Naive B cell (primary cell): Measurements from ENCODE around the gene SDK1. TPM values are rescaled to one million over a fixed set of nuclear protein-coding genes. Genes with fewer than 3 reads are reported as not detected.

ENCODE experiments used
- ATAC-seq, 2 donors: fragments of 150-1000 bp; cut with Tn5 transposase; 2 replicates each; pipeline ENCODE4 v1.10.0; 2021; ENCODE audit warnings: low read depth in 2 of 2, mild to moderate bottlenecking in 2 of 2, moderate library complexity in 2 of 2
- DNase-seq: peaks from one replicate; pipeline ENCODE4 v3.0.0; 2022
- H3K27ac Mint-ChIP-seq, 6 donors: one replicate each; pipeline ENCODE4 v1.8.0; 2020 to 2022; ENCODE audit warnings: mild to moderate bottlenecking in 6 of 6, mixed read lengths in 6 of 6, moderate library complexity in 5 of 6, inconsistent platforms in 2 of 6
- H3K27me3 Mint-ChIP-seq, 3 donors: one replicate each; pipeline ENCODE4 v1.8.0; 2021 to 2022; ENCODE audit warnings: mixed read lengths in 3 of 3, mild to moderate bottlenecking in 1 of 3
- H3K36me3 Mint-ChIP-seq, 2 donors: one replicate each; pipeline ENCODE4 v1.8.0; 2020 to 2022; ENCODE audit warnings: mixed read lengths in 2 of 2, inconsistent platforms in 1 of 2, mild to moderate bottlenecking in 1 of 2
- H3K4me1 Mint-ChIP-seq, 3 donors: one replicate each; pipeline ENCODE4 v1.8.0; 2020 to 2022; ENCODE audit warnings: mixed read lengths in 3 of 3, inconsistent platforms in 1 of 3, mild to moderate bottlenecking in 1 of 3, moderate library complexity in 1 of 3
- H3K4me3 Mint-ChIP-seq, 8 donors: one replicate each; pipeline ENCODE4 v1.8.0; 2020 to 2022; ENCODE audit warnings: mild to moderate bottlenecking in 8 of 8, mixed read lengths in 8 of 8, moderate library complexity in 8 of 8, inconsistent platforms in 2 of 8
- H3K9me3 Mint-ChIP-seq, 7 donors: one replicate each; pipeline ENCODE4 v1.8.0; 2020 to 2022; ENCODE audit warnings: mixed read lengths in 7 of 7, mild to moderate bottlenecking in 5 of 7, inconsistent platforms in 2 of 7, moderate library complexity in 1 of 7
- polyA plus RNA-seq, 6 donors: library from polyadenylated mRNA; unstranded; fragments of 300-500 nt; fragmentation: Illumina TruSeq; gene quantifications; one replicate each; pipeline ENCODE4 v1.2.3, GENCODE V29; 2021; ENCODE audit warnings: low read depth in 6 of 6

SDK1 gene
- polyA plus RNA-seq, 6 donors from 2014 or later, result 0.15 to 0.60 (median 0.38) TPM; not detected in 2

- Mint-ChIP-seq H3K36me3 (peaks cover 7 to 8% of the 10 kb centered on the region in 2 donors), H3K27me3 (peaks cover 0 to 8% (median 0%) of the 10 kb centered on the region in 3 donors), H3K4me1 (no peaks in the 10 kb centered on the region), H3K4me3 (no peak overlapping the region), H3K9me3 (peaks cover 3 to 9% (median 5%) of the 10 kb centered on the region in 7 donors), H3K27ac (no peak overlapping the region)
- DNase-seq (no peak), ATAC-seq (no peak)
These were observed 812.2 kb downstream of the SDK1 start for GRCh38 chr7:4113271-4113670.

- peaks cover 0 to 8% (median 0%) of the 10 kb centered on the region in 3 donors for H3K27me3 Mint-ChIP-seq
- DNase-seq (no peak), ATAC-seq (no peak)
- H3K27ac Mint-ChIP-seq, result no peak overlapping the region
- peaks cover 13 to 15% of the 10 kb centered on the region in 2 donors for H3K36me3 Mint-ChIP-seq
- H3K4me3 Mint-ChIP-seq, result no peak overlapping the region
- peaks cover 5 to 14% (median 12%) of the 10 kb centered on the region in 7 donors for H3K9me3 Mint-ChIP-seq
- no peaks in the 10 kb centered on the region for H3K4me1 Mint-ChIP-seq
These were observed 812.9 kb downstream of the SDK1 start for GRCh38 chr7:4113976-4114375.

GRCh38 chr7:4115442-4115841 is 814.4 kb downstream of the SDK1 start:
- no peak for ATAC-seq
- H3K9me3 Mint-ChIP-seq, result peaks cover 13 to 26% (median 24%) of the 10 kb centered on the region in 7 donors
- H3K27me3 Mint-ChIP-seq, result peaks cover 0 to 8% (median 0%) of the 10 kb centered on the region in 3 donors
- no peak overlapping the region for H3K4me3 Mint-ChIP-seq
- H3K36me3 Mint-ChIP-seq, result peaks cover 17 to 23% of the 10 kb centered on the region in 2 donors
- no peaks in the 10 kb centered on the region for H3K4me1 Mint-ChIP-seq
- peak overlapping the region in 1 of 6 donors; percentile 78 for H3K27ac Mint-ChIP-seq
- DNase-seq, result no peak

GRCh38 chr7:4115941-4116610 is 815.0 kb downstream of the SDK1 start:
- Mint-ChIP-seq H3K4me3 (no peak overlapping the region), H3K27me3 (peaks cover 0 to 8% (median 0%) of the 10 kb centered on the region in 3 donors), H3K27ac (no peak overlapping the region), H3K4me1 (no peaks in the 10 kb centered on the region), H3K36me3 (peaks cover 17 to 24% of the 10 kb centered on the region in 2 donors), H3K9me3 (peaks cover 13 to 28% (median 24%) of the 10 kb centered on the region in 7 donors)
- no peak for DNase-seq
- ATAC-seq, result no peak

DNA sequence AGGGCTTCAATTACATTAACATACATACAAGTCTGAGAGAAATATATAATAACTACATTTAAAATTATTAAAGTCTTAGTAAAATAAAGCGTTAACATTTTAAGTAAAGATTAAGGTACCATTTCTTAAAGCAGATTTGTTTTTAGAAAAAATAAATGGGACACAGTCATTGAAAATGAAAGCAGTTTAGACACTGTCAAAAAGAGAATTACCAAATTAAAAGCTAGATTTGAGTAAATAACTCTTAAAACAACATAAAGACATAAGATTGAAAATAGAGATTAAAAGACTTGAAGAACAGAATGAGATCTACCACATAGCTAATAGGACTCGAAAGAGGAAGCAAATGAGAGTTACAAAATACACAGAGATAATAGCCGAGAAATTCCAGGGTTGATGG is 818.8 kb downstream of the SDK1 start:
- H3K4me1 Mint-ChIP-seq, result peaks cover 0 to 4% (median 0%) of the 10 kb centered on the region in 3 donors
- peaks cover 17 to 43% of the 10 kb centered on the region in 2 donors for H3K36me3 Mint-ChIP-seq
- H3K4me3 Mint-ChIP-seq, result no peak overlapping the region
- H3K27me3 Mint-ChIP-seq, result peaks cover 7 to 19% (median 13%) of the 10 kb centered on the region in 3 donors
- peaks cover 18 to 52% (median 33%) of the 10 kb centered on the region in 7 donors for H3K9me3 Mint-ChIP-seq
- H3K27ac Mint-ChIP-seq, result no peak overlapping the region
- ATAC-seq, result no peak
- DNase-seq, result no peak

GRCh38 chr7:4123346-4123745 is 822.3 kb downstream of the SDK1 start:
- Mint-ChIP-seq H3K36me3 (peaks cover 15 to 42% of the 10 kb centered on the region in 2 donors), H3K9me3 (peaks cover 23 to 47% (median 26%) of the 10 kb centered on the region in 7 donors), H3K4me1 (peaks cover 0 to 7% (median 0%) of the 10 kb centered on the region in 3 donors), H3K27me3 (peaks cover 19 to 20% (median 19%) of the 10 kb centered on the region in 3 donors), H3K27ac (no peak overlapping the region), H3K4me3 (no peak overlapping the region)
- ATAC-seq (no peak), DNase-seq (no peak)

- Mint-ChIP-seq H3K4me3 (no peak overlapping the region), H3K9me3 (peaks cover 19 to 42% (median 23%) of the 10 kb centered on the region in 7 donors), H3K27me3 (peaks cover 19 to 21% (median 20%) of the 10 kb centered on the region in 3 donors), H3K4me1 (peaks cover 0 to 7% (median 0%) of the 10 kb centered on the region in 3 donors), H3K36me3 (peaks cover 11 to 37% of the 10 kb centered on the region in 2 donors), H3K27ac (no peak overlapping the region)
- ATAC-seq (no peak), DNase-seq (no peak)
These were observed 822.8 kb downstream of the SDK1 start for GRCh38 chr7:4123823-4124222.

- Mint-ChIP-seq H3K36me3 (peaks cover 10 to 33% of the 10 kb centered on the region in 2 donors), H3K9me3 (peaks cover 14 to 33% (median 20%) of the 10 kb centered on the region in 7 donors), H3K27me3 (peaks cover 19 to 21% (median 20%) of the 10 kb centered on the region in 3 donors), H3K4me3 (no peak overlapping the region), H3K27ac (no peak overlapping the region), H3K4me1 (peaks cover 0 to 7% (median 0%) of the 10 kb centered on the region in 3 donors)
- no peak for ATAC-seq
- no peak for DNase-seq
These were observed 823.8 kb downstream of the SDK1 start for GRCh38 chr7:4124556-4125477.

GRCh38 chr7:4127909-4128560 is 827.0 kb downstream of the SDK1 start:
- Mint-ChIP-seq H3K36me3 (peaks cover 6 to 13% of the 10 kb centered on the region in 2 donors), H3K4me1 (peaks cover 0 to 7% (median 0%) of the 10 kb centered on the region in 3 donors), H3K27ac (no peak overlapping the region), H3K27me3 (peaks cover 12 to 21% (median 14%) of the 10 kb centered on the region in 3 donors), H3K4me3 (no peak overlapping the region), H3K9me3 (peaks cover 0 to 11% (median 4%) of the 10 kb centered on the region in 7 donors)
- no peak for ATAC-seq
- no peak for DNase-seq

- Mint-ChIP-seq H3K27ac (no peak overlapping the region), H3K9me3 (peaks cover 0 to 9% (median 0%) of the 10 kb centered on the region in 7 donors), H3K4me1 (peaks cover 0 to 5% (median 0%) of the 10 kb centered on the region in 3 donors), H3K27me3 (peaks cover 7 to 17% (median 10%) of the 10 kb centered on the region in 3 donors), H3K36me3 (peaks cover 6 to 9% of the 10 kb centered on the region in 2 donors), H3K4me3 (no peak overlapping the region)
- ATAC-seq, result no peak
- DNase-seq, result no peak
These were observed 828.5 kb downstream of the SDK1 start for GRCh38 chr7:4129481-4130122.

- ATAC-seq, result no peak
- H3K4me3 Mint-ChIP-seq, result no peak overlapping the region
- no peaks in the 10 kb centered on the region for H3K9me3 Mint-ChIP-seq
- peaks cover 0 to 7% (median 0%) of the 10 kb centered on the region in 3 donors for H3K27me3 Mint-ChIP-seq
- peak overlapping the region in 1 of 6 donors; percentile 61 for H3K27ac Mint-ChIP-seq
- peaks cover 0 to 6% of the 10 kb centered on the region in 2 donors for H3K36me3 Mint-ChIP-seq
- no peaks in the 10 kb centered on the region for H3K4me1 Mint-ChIP-seq
- DNase-seq, result no peak
These were observed 830.0 kb downstream of the SDK1 start for GRCh38 chr7:4131063-4131462.

DNA sequence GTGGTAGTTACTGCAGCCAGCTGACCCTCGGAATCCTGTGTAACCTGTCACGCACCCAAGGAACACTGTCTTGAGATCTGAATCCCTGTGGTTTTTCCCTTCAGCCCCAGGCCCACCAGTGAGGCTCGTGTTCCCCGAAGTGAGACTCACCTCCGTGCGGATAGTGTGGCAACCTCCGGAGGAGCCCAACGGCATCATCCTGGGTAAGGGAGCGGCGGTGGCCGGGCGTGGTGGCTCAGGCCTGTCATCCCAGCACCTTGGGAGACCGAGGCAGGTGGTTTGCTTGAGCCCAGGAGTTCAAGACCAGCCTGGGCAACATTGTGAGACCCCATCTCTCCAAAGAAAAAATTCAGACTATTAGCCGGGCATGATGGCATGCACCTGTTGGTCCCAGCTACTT is 831.2 kb downstream of the SDK1 start:
- Mint-ChIP-seq H3K4me3 (no peak overlapping the region), H3K9me3 (no peaks in the 10 kb centered on the region), H3K36me3 (peaks cover 0 to 3% of the 10 kb centered on the region in 2 donors), H3K27me3 (peaks cover 0 to 7% (median 0%) of the 10 kb centered on the region in 3 donors), H3K27ac (no peak overlapping the region), H3K4me1 (no peaks in the 10 kb centered on the region)
- DNase-seq (no peak), ATAC-seq (no peak)
